Cardiac fibroblast (primary cell): Measurements from ENCODE around the gene APOB.

Source experiments
- DNase-seq, 2 donors: peaks; one replicate each; pipeline versions ENCODE4 v3.0.0 to v3.0.0-alpha.2; 2010; ENCODE audit warnings: low read depth in 2 of 2
- H3K4me3 ChIP-seq, 2 donors: replicated peaks in 1 of 2; 1 replicate in 1 of 2; 2 replicates in 1 of 2; pipeline ENCODE4 v1.5.1; 2011; ENCODE audit warnings: low read depth in 2 of 2, low read length in 2 of 2, mild to moderate bottlenecking in 2 of 2, moderate library complexity in 1 of 2
- CTCF ChIP-seq: IDR thresholded peaks from one replicate; pipeline ENCODE4 v1.5.1; 2011; ENCODE audit warnings: low read depth, mild to moderate bottlenecking, low read length, inconsistent platforms

APOB gene

GRCh38 chr2:20985062-20985461, 58.8 kb downstream of the APOB start:
- H3K4me3 ChIP-seq = no peak overlapping the region
- TF ChIP-seq CTCF = no peak
- no peak for DNase-seq

- DNase-seq = no peak
- no peak for TF ChIP-seq CTCF
- no peak overlapping the region for H3K4me3 ChIP-seq
Observed at GRCh38 chr2:20984408-20984807, 59.5 kb downstream of the APOB start.

- TF ChIP-seq CTCF = no peak
- no peak overlapping the region for H3K4me3 ChIP-seq
- no peak for DNase-seq
Observed at GRCh38 chr2:20983844-20984243, 60.0 kb downstream of the APOB start.

GRCh38 chr2:20982861-20983260, 61.0 kb downstream of the APOB start:
- no peak for TF ChIP-seq CTCF
- no peak overlapping the region for H3K4me3 ChIP-seq
- DNase-seq = no peak

GRCh38 chr2:20977520-20978180, 66.2 kb downstream of the APOB start:
- no peak for DNase-seq
- H3K4me3 ChIP-seq = no peak overlapping the region
- no peak for TF ChIP-seq CTCF

- DNase-seq = no peak
- H3K4me3 ChIP-seq = no peak overlapping the region
- TF ChIP-seq CTCF = no peak
Observed at GRCh38 chr2:20976527-20976926, 67.3 kb downstream of the APOB start.
